Effector CD4-positive, alpha-beta T cell (primary cell): ENCODE results near the gene ST8SIA5.

ENCODE experiments used
- DNase-seq: peaks from one replicate; pipeline ENCODE4 v3.0.0-alpha.2; 2020

Gene ST8SIA5

GRCh38 chr18:46738491-46738890 is 18.4 kb downstream of the ST8SIA5 start:
- no peak for DNase-seq

GRCh38 chr18:46736736-46737135 is 20.1 kb downstream of the ST8SIA5 start:
- no peak for DNase-seq

DNA sequence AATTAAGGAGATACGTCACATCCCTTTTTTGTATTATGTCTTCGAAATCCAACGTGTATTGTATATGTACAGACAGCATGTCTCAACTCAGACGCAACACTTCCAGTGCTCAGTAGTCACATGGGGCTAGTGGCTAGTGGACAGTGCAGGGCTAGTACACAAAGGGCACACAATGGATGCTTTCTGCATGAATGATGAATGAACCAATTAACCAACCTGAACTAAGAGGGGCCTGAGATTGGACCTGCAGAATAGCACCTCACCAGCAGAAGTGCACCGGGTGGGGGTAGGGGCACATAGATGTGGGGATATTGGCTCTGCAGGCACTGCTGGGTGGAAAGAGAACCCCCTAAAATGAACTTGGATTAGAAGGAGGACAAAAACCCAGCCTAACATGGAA is 20.7 kb downstream of the ST8SIA5 start:
- no peak for DNase-seq

DNA sequence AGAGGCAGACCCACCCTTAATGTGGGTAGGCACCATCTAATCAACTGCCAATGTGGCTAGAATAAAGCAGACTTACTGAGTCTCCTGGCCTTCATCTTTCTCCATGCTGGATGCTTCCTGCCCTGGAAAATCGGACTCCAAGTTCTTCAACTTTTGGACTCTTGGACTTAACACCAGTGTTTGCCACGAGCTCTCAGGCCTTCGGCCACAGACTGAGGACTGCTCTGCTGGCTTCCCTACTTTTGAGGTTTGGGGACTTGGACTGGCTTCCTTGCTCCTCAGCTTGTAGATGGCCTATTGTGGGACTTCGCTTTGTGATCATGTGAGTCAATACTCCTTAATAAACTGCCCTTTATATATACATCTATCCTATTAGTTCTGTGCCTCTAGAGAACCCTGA is 21.9 kb downstream of the ST8SIA5 start:
- DNase-seq = no peak

DNA sequence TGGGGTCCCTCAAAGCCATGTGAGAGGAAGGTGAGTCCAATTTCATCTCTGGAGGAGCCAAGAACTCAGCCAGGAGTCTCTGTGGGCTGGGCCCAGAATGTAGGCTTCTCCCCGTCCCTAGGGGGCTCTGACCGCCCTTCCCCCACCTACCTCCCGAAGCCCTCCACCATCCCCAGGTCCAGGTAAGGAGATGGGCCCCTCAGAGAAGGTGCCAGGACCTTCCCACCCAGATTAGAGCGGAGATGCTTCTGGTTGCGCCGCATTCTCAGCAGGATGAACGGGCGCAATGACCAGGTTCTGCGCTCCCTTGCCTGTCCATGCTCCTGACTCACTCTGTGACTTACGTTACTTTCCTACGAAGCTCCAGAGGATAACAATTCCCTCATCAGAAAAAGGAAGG is 23.0 kb downstream of the ST8SIA5 start:
- DNase-seq = no peak

DNA sequence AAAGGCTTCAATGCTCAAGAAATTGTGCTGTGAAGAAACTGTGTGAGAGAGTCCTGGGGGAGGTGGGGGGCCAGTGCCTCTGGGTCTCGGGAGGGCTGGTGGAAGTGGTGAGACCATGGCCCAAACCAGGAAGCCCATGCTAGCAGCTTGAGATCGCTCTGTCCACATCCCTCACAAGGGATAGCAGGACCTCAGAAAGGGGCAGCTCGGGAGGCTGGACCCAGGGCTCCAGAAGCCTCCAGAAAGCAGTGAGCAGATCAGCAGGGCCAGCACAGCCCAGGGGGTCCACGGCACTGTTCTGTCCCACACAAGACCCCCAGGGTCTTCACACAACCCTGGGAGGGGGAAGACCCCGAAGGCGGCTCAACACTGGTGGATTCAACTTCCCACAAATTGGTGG is 24.1 kb downstream of the ST8SIA5 start:
- no peak for DNase-seq

GRCh38 chr18:46732201-46732600 is 24.7 kb downstream of the ST8SIA5 start:
- no peak for DNase-seq

- DNase-seq = no peak
These were observed 25.5 kb downstream of the ST8SIA5 start for GRCh38 chr18:46731316-46731715.

- no peak for DNase-seq
These were observed 28.5 kb downstream of the ST8SIA5 start for GRCh38 chr18:46728219-46728930.

DNA sequence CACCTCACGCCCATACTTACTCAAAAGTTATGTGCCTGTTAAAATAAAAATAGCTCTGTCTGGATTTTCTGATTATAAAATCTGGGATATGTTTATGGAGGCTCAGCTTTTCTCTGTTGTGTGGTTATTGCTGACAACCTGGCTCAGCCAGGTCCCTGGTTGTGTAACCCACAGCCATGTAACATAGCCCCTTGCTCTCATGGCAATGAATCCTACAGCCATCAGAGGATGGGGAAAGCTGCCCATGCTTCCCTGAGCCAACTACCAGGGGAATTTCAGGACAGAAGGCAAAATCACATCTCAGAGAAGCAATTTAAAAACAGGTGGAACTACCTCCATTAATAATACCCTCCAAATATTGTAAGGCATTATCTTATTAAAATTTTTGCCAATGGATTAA is 29.7 kb downstream of the ST8SIA5 start:
- no peak for DNase-seq

GRCh38 chr18:46725310-46725709 is 31.5 kb downstream of the ST8SIA5 start:
- no peak for DNase-seq

DNA sequence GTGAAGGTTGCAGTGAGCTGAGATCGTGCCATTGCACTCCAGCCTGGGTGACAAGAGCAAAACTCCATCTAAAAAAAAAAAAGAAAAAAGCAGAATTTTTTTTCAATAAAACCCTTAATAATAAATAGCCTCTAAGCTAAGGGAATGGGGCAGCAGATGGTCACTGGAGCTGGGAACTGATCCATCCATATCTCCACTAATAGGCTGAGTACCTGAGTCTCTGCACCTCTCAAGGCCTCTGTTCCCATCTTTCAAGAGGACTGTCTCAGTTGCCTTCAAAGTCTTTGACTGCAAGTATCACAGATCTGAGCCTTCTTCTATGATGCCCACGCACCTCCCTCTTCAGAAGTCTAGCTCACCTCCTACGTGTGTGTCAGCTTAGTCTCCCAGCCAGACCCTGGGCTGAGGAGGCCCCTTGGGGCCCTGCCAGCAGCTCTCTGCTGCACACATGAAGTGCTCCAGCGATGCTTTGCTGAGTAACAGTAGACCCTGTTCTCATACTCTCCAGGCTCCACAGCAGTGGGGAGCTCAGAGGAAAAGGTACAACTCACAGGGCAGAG is 32.9 kb downstream of the ST8SIA5 start:
- no peak for DNase-seq

DNA sequence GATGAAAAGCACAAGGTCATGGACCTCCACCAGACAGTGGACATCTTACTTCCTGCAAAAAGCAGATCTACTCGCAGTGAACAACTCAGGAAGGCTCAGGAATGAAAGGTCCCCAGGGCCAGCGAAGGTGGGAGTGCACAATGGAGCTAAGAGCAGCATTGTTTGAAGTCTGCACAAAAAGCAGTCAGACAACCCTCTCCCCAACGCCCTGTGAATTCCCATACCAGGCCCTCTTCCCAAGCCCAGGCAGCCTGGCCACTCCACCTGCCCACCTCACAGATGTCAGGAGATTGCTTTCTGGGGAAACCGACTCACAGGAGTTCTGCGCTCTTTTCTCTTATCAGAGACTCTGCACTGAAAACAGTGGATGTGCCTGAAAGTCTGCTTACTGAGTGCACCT is 34.8 kb downstream of the ST8SIA5 start:
- DNase-seq = no peak

DNA sequence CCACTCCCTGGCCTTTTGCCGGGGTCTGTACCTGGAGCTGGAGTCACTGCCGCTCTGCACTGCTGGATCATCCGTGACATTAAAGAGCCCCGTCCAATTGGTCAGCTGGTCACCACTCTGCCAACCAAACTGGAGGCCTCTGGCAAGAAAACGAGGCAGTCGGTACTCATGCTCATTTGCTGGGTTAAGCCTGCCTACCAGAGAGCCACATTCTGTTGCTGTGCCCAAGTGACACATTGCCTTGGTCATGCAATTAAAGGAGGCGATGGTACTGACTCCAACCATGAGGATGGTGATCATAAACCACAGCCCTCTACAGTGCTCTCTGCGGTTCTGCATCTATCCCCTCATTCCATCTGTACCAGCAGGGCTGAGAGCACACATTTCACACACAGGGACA is 35.5 kb downstream of the ST8SIA5 start:
- DNase-seq = no peak

- no peak for DNase-seq
These were observed 36.3 kb downstream of the ST8SIA5 start for GRCh38 chr18:46720521-46720920.

DNA sequence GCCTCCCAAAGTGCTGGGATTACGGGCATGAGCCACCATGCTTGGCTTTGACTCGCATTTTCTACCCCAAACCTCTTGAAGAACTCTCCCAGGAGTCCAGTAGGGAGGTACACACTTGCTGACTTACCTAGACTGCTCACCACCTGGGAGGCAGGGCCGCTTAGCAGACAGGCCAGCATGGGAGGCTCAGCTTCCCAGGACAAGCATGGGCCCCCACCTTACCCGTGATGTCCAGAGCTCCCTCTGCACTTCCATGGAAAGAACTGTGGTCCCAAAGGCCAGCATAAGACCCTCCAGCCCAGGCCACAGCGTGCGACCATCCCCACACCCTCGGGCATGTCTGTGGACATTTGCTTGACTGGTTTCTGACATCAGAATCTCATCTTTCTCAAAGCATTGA is 36.8 kb downstream of the ST8SIA5 start:
- DNase-seq = no peak

DNA sequence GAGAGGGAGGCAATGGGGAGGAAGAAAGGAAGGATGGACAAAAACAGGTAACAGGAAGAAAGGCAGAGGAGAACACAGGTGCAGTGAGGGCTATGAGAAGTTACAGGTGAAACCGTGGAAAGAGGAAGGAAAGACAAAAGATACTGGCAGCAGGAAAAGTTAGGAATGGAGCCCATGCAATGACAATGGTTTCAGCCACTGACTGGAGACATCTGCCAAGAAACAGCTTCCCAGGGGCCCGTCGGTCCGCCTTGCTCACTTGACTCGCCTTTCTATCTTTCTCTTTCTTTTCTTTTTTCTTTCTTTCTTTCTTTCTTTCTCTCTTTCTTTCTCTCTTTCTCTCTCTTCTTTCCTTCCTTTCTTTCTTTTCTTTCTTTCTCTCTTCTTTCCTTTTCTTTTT is 37.5 kb downstream of the ST8SIA5 start:
- no peak for DNase-seq

DNA sequence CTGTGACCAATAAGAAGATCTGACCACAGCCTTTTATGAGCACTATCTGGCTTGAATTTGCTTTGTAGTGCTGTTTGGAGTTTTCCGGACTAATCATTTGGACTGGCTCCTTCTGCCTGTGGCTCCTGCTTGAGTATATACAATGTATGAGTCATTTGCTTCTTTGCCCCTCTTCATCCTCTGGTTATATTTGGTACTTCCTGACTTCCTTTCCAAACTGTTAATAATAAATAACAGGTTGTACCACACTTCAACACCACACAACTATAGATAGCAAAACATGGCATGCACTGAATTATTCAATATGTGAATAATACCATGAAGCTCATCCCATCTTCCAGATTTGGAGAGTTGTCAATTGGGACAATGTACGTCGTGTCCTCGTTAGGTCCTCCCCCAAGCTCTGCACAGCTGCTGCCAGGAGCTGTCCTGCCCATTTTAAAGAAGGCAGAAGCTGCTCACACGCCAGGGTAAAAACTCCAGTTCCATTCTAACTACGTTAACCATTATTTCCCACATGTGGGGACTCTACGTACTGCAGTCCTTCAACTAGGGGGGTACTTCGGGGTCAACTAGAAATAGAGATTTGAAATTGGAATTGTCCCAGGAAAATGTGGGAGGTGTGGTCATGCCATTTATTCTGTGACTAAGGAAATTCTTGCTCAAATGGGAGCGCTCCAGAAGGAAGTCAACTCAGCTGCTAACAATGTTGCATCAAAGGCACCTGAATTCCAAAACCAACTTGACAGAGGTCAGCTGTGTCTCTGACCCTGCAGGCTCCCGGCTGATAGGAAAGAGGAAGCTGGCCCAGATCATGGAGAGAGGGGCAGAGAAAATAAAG is 38.1 kb downstream of the ST8SIA5 start:
- no peak for DNase-seq

DNA sequence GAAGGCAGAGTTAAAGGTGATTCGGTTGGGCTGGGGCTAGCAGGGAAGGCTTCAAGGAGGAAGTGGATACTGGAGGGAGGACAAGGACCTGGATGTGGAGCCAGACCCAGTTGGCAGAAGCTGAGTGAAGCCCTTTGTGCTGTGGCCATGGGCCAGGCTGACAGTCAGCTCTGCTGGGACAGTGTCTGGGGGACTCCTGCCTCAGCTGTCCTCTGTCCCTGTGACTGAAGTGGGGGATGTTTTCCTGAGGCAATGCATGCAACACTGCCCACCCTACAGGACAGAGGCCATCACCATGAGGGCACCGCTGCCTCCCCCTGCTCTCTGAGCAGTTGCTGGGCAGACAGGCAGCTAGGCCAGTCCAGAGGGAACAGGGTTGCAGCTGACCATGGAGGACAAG is 40.0 kb downstream of the ST8SIA5 start:
- no peak for DNase-seq

DNA sequence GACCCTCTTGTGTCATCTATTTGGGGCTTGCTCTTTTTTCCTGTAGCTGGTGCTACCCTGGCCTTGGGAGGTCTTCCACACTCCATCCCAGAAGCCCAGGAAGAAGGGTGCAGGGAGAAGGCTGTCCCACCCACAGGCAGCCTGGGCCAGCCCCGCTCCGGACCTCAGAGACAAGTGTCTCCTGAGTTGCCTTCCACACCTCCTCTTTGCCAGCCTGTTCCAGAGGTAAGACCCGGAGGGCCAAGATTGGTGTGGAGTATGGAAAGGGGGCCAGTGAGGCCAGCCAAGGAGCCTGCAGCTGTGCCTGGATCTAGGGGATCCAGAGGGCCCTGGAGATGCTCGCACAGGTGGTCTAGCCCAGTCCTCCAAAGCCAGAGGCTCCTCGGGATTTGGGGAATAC is 40.5 kb downstream of the ST8SIA5 start:
- no peak for DNase-seq

GRCh38 chr18:46715062-46715461 is 41.8 kb downstream of the ST8SIA5 start:
- no peak for DNase-seq

GRCh38 chr18:46712406-46712805 is 44.4 kb downstream of the ST8SIA5 start:
- DNase-seq = no peak

DNA sequence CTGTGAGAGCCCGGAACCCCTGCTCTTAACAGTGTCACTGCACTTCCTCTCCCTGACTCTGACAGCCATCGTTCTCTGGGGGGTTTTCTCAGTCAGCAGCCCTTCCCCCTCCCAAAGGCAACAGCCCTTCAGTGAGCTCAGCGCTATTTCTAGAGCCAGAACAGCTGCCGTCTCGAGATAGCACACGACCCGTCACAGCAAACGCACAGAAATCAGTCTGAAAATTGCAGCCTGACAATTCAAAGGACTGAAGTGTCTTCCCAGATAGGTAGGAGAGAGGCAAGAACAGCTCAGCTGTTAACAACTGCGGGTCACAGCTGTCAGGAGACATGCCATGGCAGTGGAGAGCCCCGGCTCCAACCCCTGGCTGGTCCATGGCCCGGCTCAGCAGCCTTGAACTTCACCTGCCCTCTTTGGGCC is 45.4 kb downstream of the ST8SIA5 start:
- DNase-seq = no peak

- no peak for DNase-seq
These were observed 49.9 kb downstream of the ST8SIA5 start for GRCh38 chr18:46706968-46707367.
